ENCODE results near the gene KCNG1. TPM values are rescaled to one million over a fixed set of nuclear protein-coding genes. Genes with fewer than 3 reads are reported as not detected.

Gene KCNG1
- total RNA-seq, 2 donors from 2014 or later: 4.9 to 6.2 TPM

GRCh38 chr20:51064137-51064536 is 41.2 kb upstream of the KCNG1 start:
- WGBS, 2 donors: 66 to 74% methylated on average over 5 of the region's 5 CpGs
- TF ChIP-seq CTCF (IDR thresholded peaks at IDR 0.05) (no peak), POLR2A (IDR thresholded peaks at IDR 0.05) (no peak)
- DNase-seq: no peak
- H3K4me3 ChIP-seq: no peak overlapping the region
- H3K27ac ChIP-seq: no peak overlapping the region
- no peaks in the 10 kb centered on the region for H3K9me3 ChIP-seq
- H3K4me1 ChIP-seq: no peaks in the 10 kb centered on the region
- ATAC-seq: no peak
- H3K27me3 ChIP-seq: no peaks in the 10 kb centered on the region
- intact Hi-C loops (cut with DNase I): no loop called here
- no peaks in the 10 kb centered on the region for H3K36me3 ChIP-seq (replicated peaks in 1 of 2; ENCODE audit: insufficient read depth in 1 of 2, low read depth in 2 of 2)

- no peaks in the 10 kb centered on the region for H3K9me3 ChIP-seq
- no peak for ATAC-seq
- no peak overlapping the region for H3K4me3 ChIP-seq
- intact Hi-C loops (cut with DNase I): no loop called here
- no peaks in the 10 kb centered on the region for H3K27me3 ChIP-seq
- H3K27ac ChIP-seq: no peak overlapping the region
- H3K36me3 ChIP-seq (replicated peaks in 1 of 2; ENCODE audit: insufficient read depth in 1 of 2, low read depth in 2 of 2): no peaks in the 10 kb centered on the region
- TF ChIP-seq POLR2A (IDR thresholded peaks at IDR 0.05) (no peak), CTCF (IDR thresholded peaks at IDR 0.05) (no peak)
- no peaks in the 10 kb centered on the region for H3K4me1 ChIP-seq
- no peak for DNase-seq
- 44 to 60% methylated on average over 7 of the region's 7 CpGs for WGBS, 2 donors
Observed at GRCh38 chr20:51062065-51062464, 39.2 kb upstream of the KCNG1 start.

GRCh38 chr20:51061418-51062045 is 38.6 kb upstream of the KCNG1 start:
- H3K4me3 ChIP-seq: no peak overlapping the region
- no peaks in the 10 kb centered on the region for H3K4me1 ChIP-seq
- H3K27ac ChIP-seq: no peak overlapping the region
- H3K27me3 ChIP-seq: no peaks in the 10 kb centered on the region
- TF ChIP-seq POLR2A (IDR thresholded peaks at IDR 0.05) (no peak), CTCF (IDR thresholded peaks at IDR 0.05) (no peak)
- H3K36me3 ChIP-seq (replicated peaks in 1 of 2; ENCODE audit: insufficient read depth in 1 of 2, low read depth in 2 of 2): no peaks in the 10 kb centered on the region
- ATAC-seq (no peak), DNase-seq (no peak)
- intact Hi-C loops (cut with DNase I): no loop called here
- WGBS, 2 donors: 46 to 56% methylated on average over 5 of the region's 5 CpGs
- no peaks in the 10 kb centered on the region for H3K9me3 ChIP-seq

GRCh38 chr20:51060301-51060700 is 37.4 kb upstream of the KCNG1 start:
- no peak for ATAC-seq
- intact Hi-C loops (cut with DNase I): no loop called here
- no peaks in the 10 kb centered on the region for H3K4me1 ChIP-seq

More at GRCh38 chr20:51060301-51060700, 37.4 kb upstream of the KCNG1 start:
- no peaks in the 10 kb centered on the region for H3K27me3 ChIP-seq
- H3K27ac ChIP-seq: no peak overlapping the region
- WGBS, 2 donors: 71 to 84% methylated on average over 5 of the region's 5 CpGs
- no peaks in the 10 kb centered on the region for H3K36me3 ChIP-seq (replicated peaks in 1 of 2; ENCODE audit: insufficient read depth in 1 of 2, low read depth in 2 of 2)
- H3K4me3 ChIP-seq: no peak overlapping the region
- H3K9me3 ChIP-seq: no peaks in the 10 kb centered on the region
- no peak for DNase-seq
- no peak for TF ChIP-seq CTCF (IDR thresholded peaks at IDR 0.05)
- TF ChIP-seq POLR2A (IDR thresholded peaks at IDR 0.05): no peak

Measured in body of pancreas (tissue), 4 donors.